Left renal pelvis (tissue), 4 donors: ENCODE results near the gene HSD17B12. TPM values are rescaled to one million over a fixed set of nuclear protein-coding genes. Genes with fewer than 3 reads are reported as not detected.
A peak's percentile ranks its signal among the peaks of the same experiment; 100 is the strongest.

Experiments used
- DNase-seq, 4 donors: peaks; one replicate each; pipeline ENCODE4 v3.0.0-alpha.2; 2013; ENCODE audit warnings: low read depth in 4 of 4, low spot score in 3 of 4
- polyA plus RNA-seq, 4 donors: library from polyadenylated mRNA; unstranded; fragments of 120-200 nt; gene quantifications; one replicate each; pipeline ENCODE4 v1.2.1, GENCODE V29; 2013; ENCODE audit not compliant: insufficient read length in 4 of 4

HSD17B12 gene
- polyA plus RNA-seq, 4 donors, result 54.5 to 108 (median 89.0) TPM

DNA sequence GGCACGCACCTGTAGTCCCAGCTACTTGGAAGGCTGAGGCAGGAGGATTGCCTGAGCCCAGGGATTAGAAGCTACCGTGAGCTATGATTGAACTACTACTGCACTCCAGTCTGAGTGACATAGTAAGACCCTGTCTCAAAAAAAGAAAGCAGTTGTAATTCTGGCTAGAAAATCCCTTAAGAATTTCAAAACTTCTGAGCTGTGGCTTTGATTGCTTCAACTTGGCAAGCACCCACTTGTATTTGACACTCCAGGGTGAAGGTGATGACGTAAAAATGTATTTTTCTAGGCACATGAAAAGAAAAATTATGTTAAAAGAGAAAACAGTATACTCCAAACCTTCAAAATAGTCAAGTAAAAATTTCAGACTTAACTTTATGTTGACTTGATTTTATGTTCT, 176.5 kb downstream of the HSD17B12 start:
- no peak for DNase-seq

GRCh38 chr11:43861141-43861540, 180.6 kb downstream of the HSD17B12 start:
- DNase-seq, result no peak

GRCh38 chr11:43866520-43866919, 186.0 kb downstream of the HSD17B12 start:
- DNase-seq, result no peak

DNA sequence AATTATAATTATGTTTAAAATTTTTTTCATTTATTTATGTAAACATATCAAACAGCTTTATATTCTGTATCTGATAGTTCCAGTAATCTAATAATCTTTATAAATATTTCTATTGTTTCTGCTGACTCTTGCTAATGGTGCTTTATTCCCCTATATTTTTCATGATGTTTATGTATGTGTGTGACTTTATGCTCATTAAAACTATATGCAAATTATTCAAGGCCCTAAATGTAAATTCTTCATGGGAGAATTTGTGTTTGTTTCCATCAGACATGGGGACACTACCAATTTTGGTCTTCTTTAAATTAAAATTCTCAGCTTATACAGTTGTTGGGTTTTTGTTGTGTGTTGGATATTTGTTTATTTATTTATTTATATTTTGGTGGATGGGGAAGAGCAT, 186.4 kb downstream of the HSD17B12 start:
- no peak for DNase-seq

DNA sequence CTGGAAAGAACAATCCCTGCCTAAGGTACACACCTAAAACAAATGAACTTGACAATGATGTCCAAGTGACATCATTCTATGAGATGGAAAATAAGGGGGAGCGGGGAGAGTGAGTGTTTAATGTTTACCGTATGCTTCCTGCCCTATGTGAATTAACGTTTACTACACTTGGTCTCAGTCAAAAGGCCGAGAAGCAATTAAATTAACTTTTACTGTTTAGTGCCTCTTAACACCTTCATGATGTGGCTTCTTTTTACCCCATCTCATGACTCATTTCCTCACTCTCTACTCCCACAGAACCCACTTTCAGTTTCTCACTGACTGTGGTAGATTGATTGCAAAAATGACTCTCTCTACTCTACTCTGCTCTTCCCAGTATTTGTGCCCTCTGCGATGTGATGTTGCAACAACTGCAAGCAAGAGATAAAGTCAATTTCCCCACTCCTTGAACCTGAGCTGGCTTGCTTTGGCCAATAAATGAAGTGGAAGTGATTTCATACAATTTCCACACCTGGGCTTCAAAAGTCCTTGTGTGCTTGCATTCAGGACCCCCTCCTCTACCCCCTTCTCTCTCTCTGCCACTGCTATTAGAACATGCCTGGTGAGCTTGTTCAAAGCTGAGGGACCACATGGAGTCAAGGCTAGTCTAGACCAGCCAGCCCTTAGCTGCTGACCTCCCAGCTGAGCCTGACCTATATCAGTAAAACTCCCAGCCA, 188.5 kb downstream of the HSD17B12 start:
- no peak for DNase-seq

GRCh38 chr11:43871051-43871450, 190.5 kb downstream of the HSD17B12 start:
- DNase-seq, result no peak

GRCh38 chr11:43872995-43873394, 192.5 kb downstream of the HSD17B12 start:
- DNase-seq, result no peak

- no peak for DNase-seq
Measured at GRCh38 chr11:43874078-43874477, 193.5 kb downstream of the HSD17B12 start.

DNA sequence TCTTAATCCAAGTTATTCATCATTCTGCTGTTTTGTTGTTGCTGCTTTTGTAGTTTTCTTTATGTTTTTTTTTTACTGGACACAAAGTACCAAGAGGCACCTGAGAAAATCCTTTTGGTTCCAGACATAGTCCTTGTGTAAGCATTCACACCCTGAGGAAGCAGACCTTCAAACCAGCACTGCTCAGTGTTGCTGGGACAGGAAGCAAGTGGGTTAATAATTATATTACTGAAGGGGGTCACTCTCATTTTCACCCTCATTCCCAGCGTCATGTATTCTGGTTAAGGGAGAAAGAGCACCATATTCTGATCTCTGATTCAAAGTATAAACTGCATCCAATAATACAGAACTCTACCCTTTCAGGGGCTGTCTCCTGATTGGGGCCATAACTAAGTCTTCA, 194.2 kb downstream of the HSD17B12 start:
- no peak for DNase-seq

DNA sequence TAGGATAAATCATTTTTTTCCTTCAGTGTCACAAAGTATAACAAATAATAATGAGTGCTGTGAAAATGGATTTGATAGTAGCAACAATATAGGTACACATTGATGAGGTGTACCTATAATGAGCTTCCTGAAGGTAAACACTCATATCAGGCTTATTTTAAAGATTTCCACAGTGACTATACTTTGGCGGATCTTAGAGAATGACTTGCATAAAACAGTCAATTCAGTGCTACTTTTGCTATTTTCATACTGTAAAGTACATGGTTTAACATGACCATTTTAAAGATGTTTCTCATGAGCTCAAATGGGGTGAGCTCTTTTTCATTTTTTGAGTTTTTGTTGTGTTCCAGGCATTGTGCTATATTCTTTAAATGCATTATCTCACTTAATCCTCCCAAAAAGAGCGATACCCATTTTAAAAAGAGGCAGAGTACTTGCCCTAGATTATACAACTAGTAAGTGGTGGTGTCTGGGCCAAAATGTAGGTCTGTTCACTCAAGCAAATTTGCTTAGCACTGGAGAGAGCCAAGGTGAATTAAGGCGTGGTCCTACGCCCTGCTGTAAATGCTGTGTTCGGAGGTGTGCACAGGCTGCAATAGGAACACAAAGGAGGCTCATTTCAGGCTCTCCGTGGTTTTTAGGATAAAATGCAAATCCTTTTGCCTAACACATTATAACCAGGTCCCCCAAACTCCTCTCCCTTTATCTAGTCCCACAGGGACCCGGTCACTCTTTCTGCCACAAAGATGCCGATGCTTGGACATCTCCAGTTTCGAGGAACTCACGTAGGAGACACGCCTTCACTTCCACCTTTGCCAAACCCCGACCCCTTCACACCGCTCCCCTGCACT, 199.5 kb downstream of the HSD17B12 start:
- DNase-seq, result no peak

DNA sequence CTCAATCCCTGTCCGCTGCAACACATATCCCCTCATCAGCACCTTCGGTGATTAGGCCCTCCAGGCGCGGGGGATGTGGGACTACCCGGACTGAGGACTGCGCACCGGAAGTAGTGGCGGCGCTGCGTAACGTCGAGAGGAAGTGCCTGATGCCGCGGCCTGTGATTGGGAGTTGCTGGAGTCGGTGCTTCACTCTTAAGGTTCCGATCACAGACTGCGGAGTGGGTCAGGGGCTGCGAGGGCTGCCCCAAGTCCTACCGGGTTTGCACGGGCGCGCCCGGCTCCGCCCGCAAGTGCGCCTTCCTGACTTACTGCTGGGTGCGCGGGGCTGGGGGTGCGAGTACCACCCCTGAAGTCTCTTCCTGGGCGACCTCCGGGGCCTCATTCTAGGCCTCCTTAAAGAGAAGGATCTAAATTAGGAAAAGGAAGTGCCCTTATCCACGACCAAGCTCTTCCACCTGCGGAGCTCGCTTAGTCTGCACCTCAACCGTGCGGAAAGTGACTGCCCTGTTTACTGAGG, 200.2 kb downstream of the HSD17B12 start, which contains the start of gene ALKBH3:
TSS of gene ALKBH3 (plus strand) at position 192 of the 520 bp plus-strand sequence. CDS start 1,822 bp downstream, outside the sequence.
- peak; percentile 77 to 83 (median 80) for DNase-seq

- no peak for DNase-seq
Measured at GRCh38 chr11:43892851-43893250, 212.3 kb downstream of the HSD17B12 start.

DNA sequence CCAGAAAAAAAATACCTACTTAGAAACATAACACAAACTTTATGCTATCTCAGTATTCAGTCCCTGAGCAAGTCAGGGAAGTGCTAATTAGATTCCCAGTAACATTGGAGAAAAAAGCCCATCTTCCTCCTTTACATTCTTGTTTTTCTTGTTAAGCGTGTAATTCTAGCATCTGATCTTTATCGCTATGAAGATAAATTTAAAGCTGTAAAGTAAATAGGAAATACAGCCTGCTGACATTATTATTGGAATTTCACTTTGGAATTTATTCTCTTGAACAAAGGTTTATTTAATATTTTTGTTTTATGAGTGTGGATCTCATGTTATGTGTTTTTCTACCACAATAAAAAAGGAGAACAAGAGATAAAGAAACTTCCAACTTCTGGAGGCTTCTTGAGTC, 214.0 kb downstream of the HSD17B12 start:
- DNase-seq, result no peak

- no peak for DNase-seq
Measured at GRCh38 chr11:43895601-43896000, 215.1 kb downstream of the HSD17B12 start.

- no peak for DNase-seq
Measured at GRCh38 chr11:43898574-43898973, 218.0 kb downstream of the HSD17B12 start.

- DNase-seq, result no peak
Measured at GRCh38 chr11:43899094-43899493, 218.6 kb downstream of the HSD17B12 start.

DNA sequence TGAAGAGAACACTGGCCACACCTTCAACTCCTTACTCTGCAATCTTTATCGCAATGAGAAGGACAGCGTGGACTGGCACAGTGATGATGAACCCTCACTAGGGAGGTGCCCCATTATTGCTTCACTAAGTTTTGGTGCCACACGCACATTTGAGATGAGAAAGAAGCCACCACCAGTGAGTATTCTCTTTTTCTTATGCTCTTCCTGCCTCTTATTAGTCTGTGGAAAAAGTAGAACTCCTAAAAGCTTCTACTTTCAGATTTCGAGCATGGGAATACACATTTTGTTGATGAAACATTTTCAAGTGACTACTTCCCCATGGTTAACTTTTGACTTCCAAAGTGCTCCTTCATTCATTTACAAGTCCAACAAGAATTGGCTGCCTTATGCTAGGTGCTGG, 221.0 kb downstream of the HSD17B12 start:
- no peak for DNase-seq

GRCh38 chr11:43903078-43903477, 222.5 kb downstream of the HSD17B12 start:
- DNase-seq, result no peak

DNA sequence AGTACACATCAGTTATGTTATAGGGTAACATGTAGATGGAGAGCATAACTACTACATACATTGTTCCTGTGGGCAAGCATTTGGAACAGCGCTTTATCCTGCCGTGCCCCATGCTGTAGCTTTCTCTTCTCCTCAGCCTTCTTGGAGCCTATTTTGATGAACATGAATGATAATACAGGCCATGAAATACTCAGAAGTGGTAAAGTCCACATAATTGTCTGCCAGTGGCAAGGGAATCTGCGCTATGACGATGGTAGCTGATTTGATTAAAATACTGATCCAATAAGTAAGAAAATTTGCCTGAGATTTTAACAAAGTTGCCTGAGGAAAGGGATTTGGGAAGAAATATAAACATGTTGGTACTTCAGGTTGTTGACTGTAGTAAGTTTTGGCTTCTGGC, 223.4 kb downstream of the HSD17B12 start:
- no peak for DNase-seq

DNA sequence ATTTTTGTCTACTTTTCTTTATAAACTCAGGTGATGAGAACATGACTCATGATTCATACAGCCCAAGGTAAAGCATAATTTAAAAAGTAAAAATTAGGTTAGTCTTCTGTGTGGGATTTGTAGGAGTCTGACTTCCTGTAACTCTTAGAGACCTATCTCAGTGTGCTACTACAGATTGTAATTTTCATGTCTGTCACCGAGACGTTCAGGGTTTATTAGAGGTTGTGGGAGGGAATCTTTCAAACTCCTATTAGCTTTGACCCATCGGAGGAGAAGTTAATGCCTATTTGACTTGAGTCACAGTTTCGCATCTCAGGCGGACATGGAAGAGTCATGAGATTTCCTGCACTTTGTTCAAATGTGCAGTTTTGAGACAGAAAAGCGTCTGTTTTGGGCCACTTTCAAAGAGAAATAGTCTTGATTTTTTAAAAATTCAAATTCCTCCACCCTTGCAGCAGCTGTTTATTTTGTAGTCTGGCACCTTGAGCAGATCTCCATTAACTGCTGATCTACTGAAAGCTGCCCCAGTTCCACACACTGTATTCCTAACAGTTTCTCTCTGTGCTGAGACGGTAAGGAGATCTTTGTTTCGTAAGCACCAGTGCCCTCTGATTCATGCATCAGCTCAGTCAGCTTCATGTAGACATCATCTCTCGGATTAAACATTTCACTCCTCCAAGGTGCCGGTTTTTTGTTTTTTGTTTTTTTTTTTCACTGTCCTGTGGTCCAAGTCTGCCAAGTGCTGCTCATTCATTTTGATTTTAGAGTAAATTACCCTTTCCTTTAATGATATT, 224.4 kb downstream of the HSD17B12 start:
- no peak for DNase-seq

DNA sequence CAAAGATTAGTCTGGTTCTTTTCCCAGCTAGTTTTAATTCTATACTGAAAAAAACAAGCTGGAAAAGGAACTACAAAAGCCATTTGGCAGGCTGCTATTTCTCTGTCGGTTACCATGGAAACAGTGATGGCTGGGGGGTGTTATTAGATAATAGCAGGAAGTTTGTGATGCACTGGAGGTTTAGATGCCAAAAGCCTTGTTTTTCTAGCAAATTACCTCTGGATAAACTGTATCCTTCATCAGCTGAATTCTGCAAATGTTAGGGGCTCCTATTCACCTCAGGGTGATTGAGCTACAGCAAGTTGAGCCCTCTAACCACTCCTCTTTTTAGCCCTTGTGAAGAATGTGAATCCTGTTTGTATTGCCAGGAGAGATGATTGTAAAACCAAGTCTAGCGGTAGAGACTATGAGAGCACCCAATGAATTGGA, 225.3 kb downstream of the HSD17B12 start:
- DNase-seq, result peak in 2 of 4 donors; percentile 57 to 58
